Stimulated activated CD8-positive, alpha-beta memory T cell treated with anti-CD3 and anti-CD28 coated beads, Interleukin-15, amount 100 ng/mL, for 48 hours (primary cell): ENCODE data around the gene POTEF.
"Not testable (repeated sequence)": the region's sequence is repeated elsewhere in the genome, so short reads cannot be mapped to it uniquely, and the experiment has no call there.

Source experiments
- DNase-seq, 2 donors: peaks; one replicate each; pipeline ENCODE4 v3.0.0-alpha.2; 2020; ENCODE audit warnings: low read depth in 2 of 2

POTEF gene

GRCh38 chr2:130129120-130129829, at the start of gene POTEF:
TSS of gene POTEF (minus strand) at chr2:130129222. CDS start at chr2:130120515, 8,707 bp downstream.
- DNase-seq: not testable (repeated sequence)

DNA sequence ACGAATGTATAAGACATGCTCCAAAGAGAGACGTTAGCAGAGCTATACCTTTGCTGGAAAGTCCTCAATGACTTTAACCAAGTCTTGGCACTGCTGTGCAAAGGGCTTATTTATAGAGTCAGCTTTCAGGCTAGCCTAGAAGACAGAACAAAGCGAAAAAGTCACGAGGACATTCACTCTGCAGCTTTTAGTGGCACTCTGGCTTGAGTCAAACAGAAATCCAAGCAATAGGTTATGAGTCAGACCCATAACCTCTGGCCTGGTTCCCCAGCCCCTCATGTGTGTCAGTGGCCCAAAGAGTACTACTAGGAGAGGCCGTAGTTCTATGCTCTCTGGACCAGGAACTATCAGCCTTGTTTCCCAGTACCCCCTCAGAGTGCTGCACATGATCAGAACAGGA, 45.8 kb upstream of the POTEF start:
- DNase-seq: not testable (repeated sequence)

- DNase-seq: no peak
Observed at GRCh38 chr2:130169896-130170295, 40.9 kb upstream of the POTEF start.

GRCh38 chr2:130169163-130169562, 40.1 kb upstream of the POTEF start:
- DNase-seq: not testable (repeated sequence)

- DNase-seq: not testable (repeated sequence)
Observed at GRCh38 chr2:130166611-130167010, 37.6 kb upstream of the POTEF start.

DNA sequence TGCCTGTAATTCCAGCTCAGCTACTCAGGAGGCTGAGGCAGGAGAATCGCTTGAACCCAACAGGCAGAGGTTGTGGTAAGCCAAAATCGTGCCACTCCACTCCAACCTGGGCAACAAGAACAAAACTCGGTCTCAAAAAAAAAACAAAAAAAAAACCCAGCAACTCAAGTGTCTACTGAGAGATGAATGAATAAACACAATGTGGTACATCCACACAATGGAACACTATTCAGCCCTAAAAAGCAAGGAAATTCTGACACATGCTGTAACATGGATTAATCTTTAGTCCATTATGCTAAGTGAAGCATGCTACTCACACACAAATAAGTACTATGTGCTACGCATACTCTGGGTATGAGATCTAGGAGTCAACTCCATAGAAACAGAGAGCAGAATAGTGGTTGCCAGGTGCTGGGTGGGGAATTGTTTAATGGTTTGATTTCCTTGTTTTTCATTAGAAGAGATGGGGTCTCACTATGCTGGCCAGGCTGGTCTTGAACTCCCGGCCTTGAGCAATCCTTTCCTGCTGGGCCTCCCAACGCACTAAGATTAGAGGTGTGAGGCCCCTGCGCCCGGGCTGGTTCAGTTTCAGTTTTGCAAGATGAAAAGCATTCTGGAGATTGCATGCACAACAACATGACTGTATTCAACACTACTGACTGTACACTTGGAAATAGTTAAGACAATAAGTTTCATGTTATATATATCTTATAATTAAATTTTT, 36.4 kb upstream of the POTEF start:
- DNase-seq: no peak

DNA sequence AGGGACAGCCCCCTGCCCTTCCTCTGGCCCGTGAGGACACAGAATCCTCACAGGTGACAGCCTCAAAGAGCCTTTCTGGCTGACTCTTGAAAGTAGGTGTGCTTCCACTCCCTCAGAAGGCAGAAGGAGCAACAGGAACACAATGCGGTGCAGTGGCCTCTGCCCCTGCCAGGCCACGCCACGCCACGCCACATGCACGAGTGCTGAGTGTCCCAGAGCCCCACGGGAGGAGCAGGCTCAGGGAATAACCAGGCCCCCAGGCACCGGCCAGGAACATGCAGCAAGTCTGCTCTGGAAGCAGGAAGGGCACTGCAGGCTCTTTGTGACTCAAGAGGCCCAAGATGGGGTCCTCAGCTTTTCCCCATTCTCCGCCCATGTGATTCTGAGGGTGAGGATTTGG, 33.9 kb upstream of the POTEF start:
- DNase-seq: no peak

- not testable (repeated sequence) for DNase-seq
Observed at GRCh38 chr2:130162486-130162885, 33.5 kb upstream of the POTEF start.

GRCh38 chr2:130160838-130161705, 32.0 kb upstream of the POTEF start:
- not testable (repeated sequence) for DNase-seq

- no peak for DNase-seq
Observed at GRCh38 chr2:130160131-130160530, 31.1 kb upstream of the POTEF start.

GRCh38 chr2:130159376-130159775, 30.4 kb upstream of the POTEF start:
- not testable (repeated sequence) for DNase-seq

- DNase-seq: no peak
Observed at GRCh38 chr2:130158631-130159030, 29.6 kb upstream of the POTEF start.

- DNase-seq: not testable (repeated sequence)
Observed at GRCh38 chr2:130157825-130158514, 28.9 kb upstream of the POTEF start.

- not testable (repeated sequence) for DNase-seq
Observed at GRCh38 chr2:130157354-130157753, 28.3 kb upstream of the POTEF start.

- no peak for DNase-seq
Observed at GRCh38 chr2:130156624-130157004, 27.6 kb upstream of the POTEF start.

DNA sequence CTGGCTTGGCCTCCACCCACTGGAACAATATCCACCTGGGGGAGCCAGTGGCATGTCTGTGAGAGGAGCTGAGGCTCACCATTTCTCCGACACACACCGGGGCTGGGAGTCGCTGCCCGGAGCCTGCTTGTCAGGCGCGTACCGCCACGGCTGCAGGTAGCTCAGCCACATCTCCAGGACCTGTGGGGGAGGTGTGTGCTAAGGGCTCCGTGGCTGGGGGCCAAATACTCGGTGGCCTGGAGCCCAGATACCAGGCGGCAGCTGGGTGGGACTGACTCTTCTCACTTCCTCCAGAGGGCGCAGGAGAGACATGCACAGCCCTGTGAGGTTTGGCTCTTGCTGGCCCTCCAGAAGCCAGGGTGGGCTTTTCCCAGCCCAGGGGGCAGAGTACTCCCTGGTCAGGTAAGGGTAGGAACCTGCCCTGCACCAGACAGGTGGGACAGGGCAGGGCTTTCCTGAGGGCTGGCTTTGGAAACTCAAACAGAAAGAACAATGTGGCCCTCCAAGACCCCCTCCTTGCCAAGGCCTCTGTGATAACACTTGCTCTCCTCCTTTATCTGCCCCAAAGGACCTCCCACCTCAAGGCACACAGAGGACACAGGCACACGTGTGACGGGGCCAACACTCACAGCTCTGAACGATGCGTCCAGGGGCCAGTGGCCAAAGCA, 27.1 kb upstream of the POTEF start:
- DNase-seq: not testable (repeated sequence)

DNA sequence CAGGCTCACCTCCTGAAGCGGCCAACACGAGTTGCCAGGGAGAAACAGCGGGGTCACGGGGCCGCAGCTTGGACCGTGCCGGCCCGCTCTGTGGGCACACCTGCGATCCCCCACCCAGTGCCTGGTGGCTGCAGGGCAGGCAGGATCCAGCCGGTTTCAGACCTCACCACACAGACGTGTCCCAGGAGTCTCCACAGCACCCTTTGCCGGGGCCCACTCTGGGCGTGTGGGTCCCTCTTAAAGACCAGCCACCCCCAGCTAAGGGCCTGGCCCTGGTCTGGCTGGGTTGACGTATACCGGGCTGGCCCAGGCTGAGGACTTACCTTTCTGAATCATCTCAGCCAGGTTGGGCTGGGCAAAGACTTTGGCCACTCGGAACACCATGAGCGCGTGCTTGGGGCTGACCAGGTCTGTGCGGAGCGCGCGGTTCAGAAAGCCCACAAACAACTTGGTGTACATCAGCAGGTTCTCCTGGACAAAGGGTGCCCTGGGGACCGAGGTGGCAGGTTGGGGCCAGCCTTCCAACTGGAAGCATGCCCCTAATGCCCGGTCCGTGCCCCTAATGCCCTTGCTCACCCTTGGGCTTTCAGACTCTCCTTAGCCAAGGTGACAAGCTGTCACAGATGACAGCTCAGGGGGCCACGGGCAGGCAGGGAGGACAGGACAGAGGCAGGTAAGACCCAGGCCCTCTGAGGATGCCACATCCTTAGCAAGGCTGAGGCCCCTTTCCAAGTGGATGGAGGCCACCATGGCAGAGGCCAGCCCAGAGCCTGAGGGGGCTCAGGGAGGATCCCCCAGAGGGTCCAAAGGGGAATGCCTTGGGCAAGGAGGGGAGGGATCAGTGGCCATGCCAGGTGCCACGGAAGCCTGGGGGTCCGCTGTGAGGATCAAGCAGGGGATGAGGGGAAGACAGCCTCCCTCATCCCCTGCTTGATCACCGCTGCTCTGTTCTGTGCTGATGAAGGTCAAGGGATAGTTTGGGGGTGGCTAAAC, 26.0 kb upstream of the POTEF start:
- DNase-seq: no peak

DNA sequence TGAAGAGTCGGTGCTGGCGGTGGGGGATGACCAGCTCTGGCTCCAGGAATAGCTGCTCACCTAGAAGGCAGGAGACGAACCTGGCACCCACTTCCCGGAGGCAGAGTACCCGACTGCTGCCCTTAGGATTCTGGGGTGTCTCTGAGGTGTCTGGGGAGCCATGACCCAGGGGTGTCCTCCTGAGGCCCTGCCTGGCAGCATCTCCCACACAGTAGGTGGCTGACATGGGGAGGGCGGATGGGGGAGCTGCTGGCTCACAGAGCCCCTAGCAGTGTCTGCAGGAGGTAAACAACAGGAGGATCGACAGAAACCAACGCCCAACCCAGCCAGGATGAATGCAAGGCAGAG, 25.4 kb upstream of the POTEF start:
- not testable (repeated sequence) for DNase-seq

- DNase-seq: not testable (repeated sequence)
Observed at GRCh38 chr2:130153721-130154422, 24.9 kb upstream of the POTEF start.
